Stimulated activated CD8-positive, alpha-beta memory T cell treated with anti-CD3 and anti-CD28 coated beads, Interleukin-4, amount 100 ng/mL, for 24 hours (primary cell): ENCODE data around the gene KIAA1671.

ENCODE experiments used
- DNase-seq: peaks from one replicate; pipeline ENCODE4 v3.0.0-alpha.2; 2020; ENCODE audit warnings: low read depth

KIAA1671 gene

DNA sequence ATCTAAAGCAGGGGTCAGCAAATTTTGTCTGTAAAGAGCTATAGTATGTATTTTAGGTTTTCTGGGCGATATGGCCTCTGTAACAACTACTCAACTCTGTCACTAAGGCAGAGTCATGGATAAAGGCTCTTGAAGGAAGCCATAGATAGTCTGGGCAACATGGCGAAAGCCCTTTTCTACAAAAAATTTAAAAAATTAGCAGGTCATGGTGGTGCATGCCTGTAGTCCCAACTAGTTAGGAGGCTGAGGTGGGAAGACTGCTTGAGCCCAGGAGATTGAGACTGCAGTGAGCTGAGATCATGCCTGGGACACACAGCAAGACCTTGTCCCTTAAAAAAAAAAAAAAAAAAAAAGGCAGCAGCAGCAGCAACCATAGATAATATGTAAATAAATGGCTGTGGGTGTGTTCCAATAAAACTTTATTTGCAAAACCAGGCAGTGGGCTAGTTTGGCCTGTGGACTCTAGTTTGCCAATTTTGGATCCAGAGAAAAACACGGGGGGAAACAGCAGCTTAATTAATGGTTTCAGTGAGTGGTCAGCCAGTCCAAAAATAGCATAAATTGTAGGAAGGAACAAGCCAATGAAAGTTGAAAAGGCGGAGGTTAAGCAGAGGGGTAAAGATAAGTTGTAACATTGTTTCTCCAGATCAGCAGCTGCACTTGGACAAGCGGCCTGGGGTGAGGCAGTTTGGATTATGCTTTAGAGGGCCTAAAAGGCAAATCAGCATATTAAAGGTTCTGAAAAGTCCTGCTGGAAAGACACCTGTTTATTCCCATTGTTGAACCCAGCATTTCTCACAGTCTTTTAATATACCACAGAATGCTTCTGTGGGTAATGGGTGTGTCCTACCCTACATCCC, 62.6 kb downstream of the KIAA1671 start:
- no peak for DNase-seq

- DNase-seq: no peak
These were observed 63.8 kb downstream of the KIAA1671 start for GRCh38 chr22:25016311-25016710.

DNA sequence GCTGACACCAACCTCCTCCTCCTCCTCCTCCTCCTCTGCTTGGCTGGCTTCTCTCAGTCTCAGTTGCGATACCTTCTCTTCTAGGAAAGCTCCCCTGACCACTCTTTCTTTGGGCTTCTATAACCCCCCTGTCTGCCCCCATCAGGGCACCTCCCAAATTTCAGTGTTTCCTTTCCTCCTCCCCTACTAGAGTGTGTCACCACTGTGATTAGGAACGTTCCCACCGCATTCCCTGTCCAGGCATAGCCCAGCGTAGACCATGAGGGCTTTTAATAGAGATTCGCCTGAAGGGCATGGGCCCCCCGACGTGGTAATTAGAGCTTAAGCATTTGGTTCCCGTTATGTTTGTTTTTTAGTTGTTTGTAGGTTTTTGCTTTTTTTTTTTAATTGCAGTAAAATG, 65.5 kb downstream of the KIAA1671 start:
- DNase-seq: no peak

DNA sequence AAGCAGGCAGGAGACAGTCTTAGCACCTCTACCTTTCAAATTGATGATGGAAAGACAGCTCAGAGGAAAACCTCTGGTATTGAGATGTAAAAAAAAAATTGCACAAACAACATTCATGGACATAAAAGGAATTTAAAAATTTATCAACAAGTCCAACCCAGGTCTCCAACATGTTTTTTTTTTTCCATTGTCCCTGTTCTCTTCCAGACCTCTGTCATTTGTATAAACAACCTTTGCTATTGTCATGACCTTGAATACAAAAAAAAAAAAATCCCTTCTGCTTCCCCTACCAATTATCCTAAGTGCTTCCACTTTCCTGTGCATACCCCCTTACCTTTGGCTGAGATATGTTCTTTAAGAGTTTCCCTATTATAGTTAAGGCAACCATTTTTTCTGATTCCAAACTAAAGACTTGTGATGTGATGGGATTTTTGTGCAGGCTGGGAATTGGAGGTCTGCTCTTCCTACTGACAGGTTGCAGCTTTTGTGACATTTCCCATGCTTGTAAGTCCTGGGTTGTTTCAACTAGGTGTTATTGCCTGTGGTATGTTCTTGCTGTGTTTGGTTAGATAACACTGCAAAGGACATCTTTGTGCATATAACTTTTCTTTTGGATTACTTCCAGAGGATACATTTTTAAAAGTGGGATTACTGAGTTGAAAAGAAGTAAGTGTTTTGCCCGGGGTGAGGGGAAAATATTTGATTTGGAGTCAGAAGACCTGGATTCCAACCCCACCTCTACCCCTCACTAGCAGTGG, 67.1 kb downstream of the KIAA1671 start:
- DNase-seq: no peak

- no peak for DNase-seq
These were observed 68.9 kb downstream of the KIAA1671 start for GRCh38 chr22:25021409-25021808.

DNA sequence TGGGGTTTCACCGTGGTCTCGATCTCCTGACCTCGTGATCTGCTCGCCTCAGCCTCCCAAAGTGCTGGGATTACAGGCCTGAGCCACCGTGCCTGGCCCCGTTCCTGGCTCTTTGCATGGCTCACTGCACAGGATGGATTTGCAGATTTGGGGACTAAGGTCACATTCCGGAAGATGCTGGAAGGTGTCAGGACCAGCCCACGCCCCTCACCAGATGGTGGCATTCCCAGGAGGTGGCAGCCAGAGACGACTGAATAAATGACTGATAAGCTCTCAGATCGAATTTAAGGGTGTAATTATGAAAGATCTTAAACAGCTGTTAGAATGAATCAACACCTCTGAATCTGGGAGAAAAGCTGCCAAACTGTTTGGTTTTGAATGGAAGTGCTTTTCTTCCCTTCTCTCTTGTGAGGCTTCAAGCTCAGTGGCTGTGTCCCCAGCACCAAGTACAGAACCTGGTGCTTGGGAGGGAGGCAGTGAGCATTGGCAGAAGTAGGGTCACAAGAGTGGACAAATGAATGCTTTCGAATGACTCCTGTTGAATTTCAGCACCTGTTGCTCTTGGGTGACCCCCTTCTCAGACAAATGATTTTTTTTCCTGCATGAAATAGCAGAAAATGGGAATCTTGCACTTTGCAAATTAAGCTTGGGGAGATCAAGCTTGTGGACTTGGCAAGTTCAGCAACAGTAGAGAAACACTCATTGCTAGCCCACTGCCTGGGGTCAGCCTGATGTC, 69.6 kb downstream of the KIAA1671 start:
- DNase-seq: no peak

DNA sequence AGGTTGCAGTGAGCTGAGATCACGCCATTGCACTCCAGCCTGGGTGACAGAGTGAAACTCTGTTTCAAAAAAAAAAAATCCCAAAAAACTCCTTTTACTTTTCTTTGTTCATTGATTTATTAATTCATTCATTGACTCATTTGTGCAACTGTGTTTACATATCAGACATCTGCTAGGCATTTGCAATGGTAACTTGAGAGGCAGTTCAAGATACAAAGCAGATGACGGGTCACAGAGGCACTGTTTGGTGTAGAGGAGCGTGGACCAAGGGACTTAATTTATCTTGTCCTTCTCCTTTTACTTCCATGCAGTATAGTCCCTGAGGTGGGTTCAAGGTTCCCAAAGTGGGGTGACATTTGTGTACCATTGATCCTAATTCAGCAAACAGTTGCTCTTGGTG, 71.4 kb downstream of the KIAA1671 start:
- no peak for DNase-seq

GRCh38 chr22:25024895-25025294, 72.4 kb downstream of the KIAA1671 start:
- DNase-seq: no peak

DNA sequence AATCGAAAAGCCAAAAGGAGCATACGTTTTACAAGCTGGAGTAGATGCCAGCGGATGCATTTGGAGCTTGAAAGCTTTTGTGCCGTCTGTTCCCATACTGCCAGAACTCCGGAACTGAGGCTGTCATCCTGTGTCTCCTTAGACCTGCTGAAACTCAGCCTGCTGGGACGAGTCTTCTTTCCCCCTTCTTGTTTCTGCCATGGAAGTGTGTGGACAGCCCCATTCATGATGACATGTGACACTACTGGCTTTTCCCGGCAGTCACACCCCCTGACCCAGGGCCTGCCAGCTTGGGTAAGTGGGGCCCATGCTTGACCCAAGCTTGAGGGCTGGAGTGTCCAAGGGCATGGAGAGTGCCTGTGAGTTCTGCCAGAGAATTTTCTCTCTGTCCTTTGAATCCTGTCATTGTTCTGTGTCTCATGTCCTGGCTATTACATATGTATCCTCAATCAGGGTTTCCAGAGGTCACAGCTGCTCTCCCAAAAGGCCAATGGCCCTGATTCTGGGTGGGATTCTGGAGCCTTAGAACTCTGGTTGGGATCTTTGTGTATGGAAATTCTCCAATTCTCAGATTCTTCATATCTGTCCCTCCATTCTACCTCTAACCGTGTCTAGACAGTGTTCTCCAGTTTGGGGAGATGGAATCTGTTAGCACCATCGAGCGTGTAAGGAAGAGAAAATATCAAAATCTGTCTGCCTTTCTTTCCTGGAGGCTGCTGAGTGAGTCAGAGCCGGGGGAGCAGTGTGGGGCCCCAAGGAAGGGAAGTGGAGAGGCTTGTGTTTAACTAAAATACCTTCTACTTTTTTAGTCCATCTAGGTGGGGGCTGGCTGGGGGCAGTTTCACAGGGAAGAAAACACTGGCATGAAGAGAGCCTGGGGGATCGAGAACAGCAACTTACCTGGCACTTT, 73.2 kb downstream of the KIAA1671 start:
- no peak for DNase-seq

GRCh38 chr22:25027043-25027906, 74.8 kb downstream of the KIAA1671 start:
- DNase-seq: no peak

DNA sequence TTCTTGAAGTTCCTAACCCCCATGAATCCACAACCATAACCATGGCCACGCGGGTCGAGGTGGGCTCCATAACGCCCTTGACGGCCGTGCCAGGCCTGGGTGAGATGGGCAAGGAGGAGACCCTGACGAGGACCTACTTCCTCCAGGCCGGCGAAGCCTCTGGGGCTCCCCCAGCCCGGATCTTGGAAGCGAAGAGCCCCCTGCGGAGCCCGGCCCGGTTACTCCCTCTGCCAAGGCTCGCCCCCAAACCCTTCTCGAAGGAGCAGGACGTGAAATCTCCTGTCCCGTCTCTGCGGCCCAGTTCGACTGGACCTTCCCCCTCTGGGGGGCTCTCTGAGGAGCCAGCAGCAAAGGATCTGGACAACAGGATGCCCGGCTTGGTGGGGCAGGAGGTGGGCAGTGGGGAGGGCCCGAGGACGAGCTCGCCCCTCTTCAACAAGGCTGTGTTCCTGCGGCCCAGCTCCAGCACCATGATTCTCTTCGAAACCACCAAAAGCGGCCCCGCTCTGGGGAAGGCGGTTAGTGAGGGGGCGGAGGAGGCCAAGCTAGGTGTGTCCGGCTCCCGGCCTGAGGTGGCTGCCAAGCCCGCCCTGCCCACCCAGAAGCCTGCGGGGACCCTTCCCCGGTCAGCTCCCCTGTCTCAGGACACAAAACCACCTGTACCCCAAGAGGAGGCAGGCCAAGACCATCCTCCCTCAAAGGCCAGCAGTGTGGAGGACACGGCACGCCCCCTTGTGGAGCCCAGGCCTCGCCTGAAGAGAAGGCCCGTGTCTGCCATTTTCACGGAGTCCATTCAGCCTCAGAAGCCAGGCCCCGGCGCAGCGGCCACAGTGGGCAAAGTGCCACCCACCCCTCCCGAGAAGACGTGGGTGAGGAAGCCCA, 75.7 kb downstream of the KIAA1671 start:
- no peak for DNase-seq

GRCh38 chr22:25028841-25029141, 76.3 kb downstream of the KIAA1671 start:
- DNase-seq: no peak

GRCh38 chr22:25029181-25029580, 76.7 kb downstream of the KIAA1671 start:
- DNase-seq: no peak

DNA sequence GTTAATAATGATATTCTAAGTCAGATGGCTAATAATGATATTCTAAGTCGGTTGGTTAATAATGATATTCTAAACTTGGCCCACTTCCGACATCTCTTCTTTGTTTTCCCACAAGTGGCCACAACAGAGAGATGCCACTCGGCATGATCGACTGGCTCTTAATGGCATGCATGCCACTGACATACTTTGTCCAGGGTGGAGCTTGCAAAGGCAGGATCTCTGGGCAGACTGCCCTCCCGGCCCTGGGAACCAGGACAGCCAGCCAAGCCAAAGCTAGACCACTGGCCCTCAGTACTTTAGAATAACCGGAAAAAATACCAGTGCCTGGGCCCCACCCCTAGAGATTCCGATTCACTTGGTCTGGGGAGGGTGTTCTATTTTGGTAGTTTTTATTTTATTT, 78.1 kb downstream of the KIAA1671 start:
- DNase-seq: no peak

- no peak for DNase-seq
These were observed 79.5 kb downstream of the KIAA1671 start for GRCh38 chr22:25032066-25032465.

- no peak for DNase-seq
These were observed 83.2 kb downstream of the KIAA1671 start for GRCh38 chr22:25035715-25036114.

DNA sequence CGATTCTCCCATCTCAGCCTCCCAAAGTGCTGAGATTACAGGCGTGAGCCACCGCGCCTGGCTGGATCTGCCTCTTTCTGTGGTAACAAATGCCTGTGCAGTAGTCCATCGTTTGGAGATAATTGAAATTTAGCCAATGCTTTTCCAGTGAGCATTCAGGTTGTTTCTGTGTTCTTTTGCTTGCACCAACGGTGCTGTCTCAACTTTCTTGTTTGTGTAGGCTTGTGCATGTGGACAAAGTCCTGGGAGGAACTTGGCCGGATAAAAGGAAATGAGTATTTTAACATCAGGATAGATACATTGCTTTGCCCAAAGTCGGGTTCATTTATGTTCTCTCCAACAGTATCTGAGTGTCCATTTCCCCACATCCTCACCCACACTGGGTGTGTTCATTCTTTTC, 85.7 kb downstream of the KIAA1671 start:
- DNase-seq: no peak

DNA sequence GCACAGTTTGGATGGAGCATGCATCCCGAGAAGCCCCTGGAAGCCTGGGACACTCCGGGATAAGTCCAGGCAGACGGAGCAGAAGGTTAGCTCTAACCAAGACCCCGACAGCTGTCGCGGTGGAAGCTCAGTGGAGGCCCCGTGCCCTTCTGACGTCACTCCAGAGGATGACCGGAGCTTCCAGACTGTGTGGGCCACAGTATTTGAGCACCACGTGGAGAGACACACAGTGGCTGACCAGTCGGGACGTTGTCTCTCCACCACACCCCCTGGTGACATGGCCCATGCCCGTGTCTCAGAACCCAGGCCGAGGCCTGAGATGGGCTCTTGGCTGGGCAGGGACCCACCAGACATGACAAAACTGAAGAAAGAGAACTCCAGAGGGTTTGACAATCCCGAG, 86.3 kb downstream of the KIAA1671 start:
- no peak for DNase-seq

- DNase-seq: no peak
These were observed 86.7 kb downstream of the KIAA1671 start for GRCh38 chr22:25039255-25039654.

- DNase-seq: no peak
These were observed 87.2 kb downstream of the KIAA1671 start for GRCh38 chr22:25039754-25040153.
